HG02763 (cell line): ENCODE results near the gene SORCS2.

Source experiments
- ATAC-seq: cut with Tn5 transposase; IDR thresholded peaks from one replicate; pipeline ENCODE4 v1.9.1; 2021; ENCODE audit warnings: mild to moderate bottlenecking, moderate library complexity; ENCODE audit not compliant: unreplicated experiment

Gene SORCS2

GRCh38 chr4:7192252-7193029 is at the start of gene SORCS2:
TSS of gene SORCS2 (plus strand) at chr4:7192538.
- ATAC-seq, result no peak

DNA sequence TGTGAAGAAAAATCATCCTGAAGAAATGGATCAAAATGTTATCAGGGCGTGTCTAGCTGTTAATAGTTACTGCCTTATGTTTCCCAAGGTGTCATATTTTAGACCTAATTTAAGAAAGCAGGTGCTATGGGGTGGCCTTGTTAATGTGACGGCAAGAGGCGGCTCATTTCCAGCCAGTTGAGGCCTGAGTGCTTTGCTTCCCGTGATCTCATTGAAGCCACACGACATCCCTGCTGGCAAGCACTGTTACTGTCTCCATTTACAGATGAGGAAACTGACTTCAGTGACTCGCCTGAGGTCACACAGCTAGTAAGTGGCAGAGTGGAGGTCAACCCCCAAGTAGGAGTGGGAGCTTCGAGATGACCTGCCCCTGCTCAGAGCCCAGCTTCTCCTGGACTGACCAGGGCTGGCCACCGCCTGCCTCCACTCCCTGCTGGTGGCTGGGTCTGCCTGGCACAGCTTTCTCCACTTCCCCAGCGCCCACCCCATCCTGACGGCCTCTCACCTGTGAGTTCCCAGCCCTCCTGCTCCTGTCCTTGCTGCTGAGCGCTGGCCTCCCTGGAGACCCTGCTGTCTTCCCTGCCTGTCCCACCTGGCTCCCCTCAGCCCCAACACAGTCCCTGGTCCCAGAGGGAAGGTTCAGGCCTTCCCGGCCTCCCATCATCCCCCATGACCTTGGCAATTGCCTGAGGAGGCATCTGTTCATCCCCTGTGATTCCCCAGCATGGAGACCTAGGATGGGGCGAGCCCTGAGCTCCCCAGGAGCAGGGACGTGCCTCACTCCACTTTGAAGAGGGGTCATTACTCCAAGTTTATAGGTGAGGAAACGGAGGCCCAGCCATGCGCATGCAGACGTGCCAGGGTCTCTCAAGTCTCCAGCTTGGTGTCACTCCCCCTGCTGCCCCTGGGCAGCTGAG is 47.7 kb upstream of the SORCS2 start:
- ATAC-seq, result no peak

- no peak for ATAC-seq
Measured at GRCh38 chr4:7145291-7145934, 46.9 kb upstream of the SORCS2 start.

- no peak for ATAC-seq
Measured at GRCh38 chr4:7146059-7146785, 46.1 kb upstream of the SORCS2 start.

GRCh38 chr4:7146786-7147115 is 45.6 kb upstream of the SORCS2 start:
- no peak for ATAC-seq

DNA sequence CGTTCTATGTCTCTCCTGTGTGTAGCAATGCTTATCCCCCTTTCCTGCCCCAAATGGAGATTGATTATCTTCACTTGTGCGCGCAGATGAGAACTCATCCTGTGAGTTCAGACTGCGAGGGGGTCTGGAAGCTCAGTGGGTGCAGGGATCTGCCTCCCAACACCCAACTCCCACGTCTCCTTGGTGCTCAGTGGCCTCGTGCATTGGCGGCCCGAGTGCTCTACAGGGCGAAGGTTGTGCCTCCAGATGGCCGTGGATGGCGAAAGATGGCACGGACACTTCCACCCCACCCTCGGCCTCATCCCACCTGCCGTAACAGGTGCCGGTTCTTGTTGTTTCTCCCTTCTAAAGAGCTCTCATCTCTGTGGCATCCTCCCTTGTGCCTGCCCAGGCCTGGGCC is 45.1 kb upstream of the SORCS2 start:
- no peak for ATAC-seq

GRCh38 chr4:7147661-7148310 is 44.6 kb upstream of the SORCS2 start:
- ATAC-seq, result no peak

GRCh38 chr4:7148337-7148736 is 44.0 kb upstream of the SORCS2 start:
- no peak for ATAC-seq

DNA sequence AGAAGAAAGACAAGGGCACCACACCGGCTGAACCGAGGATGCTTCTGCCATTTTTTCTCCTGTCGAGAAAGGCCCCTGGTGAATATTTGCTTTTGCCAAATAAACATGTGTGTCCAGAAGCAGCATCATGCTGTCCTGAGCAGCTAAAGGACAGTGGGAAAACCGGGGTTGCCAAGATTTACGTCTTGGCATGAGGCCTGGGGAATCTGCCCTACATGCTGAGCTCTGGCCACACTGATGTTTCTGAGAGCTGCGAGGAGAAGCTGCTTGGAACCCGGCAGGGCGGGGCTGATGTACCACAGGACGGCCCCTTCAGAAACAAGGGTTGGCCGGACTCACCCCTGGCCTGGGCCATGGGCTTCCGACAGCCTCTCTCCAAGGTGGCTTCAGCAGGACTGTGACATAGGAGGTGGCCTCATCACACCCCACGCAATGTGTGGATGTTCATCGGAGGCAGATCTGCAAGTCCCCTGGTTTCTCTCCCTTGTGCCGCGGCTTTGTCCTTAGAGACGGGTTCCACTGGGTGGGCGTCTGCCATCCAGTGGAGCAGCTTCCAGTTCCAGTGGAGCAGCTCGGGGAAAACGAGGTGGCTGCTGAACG is 42.2 kb upstream of the SORCS2 start:
- no peak for ATAC-seq

GRCh38 chr4:7151668-7152227 is 40.6 kb upstream of the SORCS2 start:
- ATAC-seq, result no peak

- no peak for ATAC-seq
Measured at GRCh38 chr4:7153711-7154110, 38.6 kb upstream of the SORCS2 start.

GRCh38 chr4:7154351-7154981 is 37.9 kb upstream of the SORCS2 start:
- ATAC-seq, result no peak

DNA sequence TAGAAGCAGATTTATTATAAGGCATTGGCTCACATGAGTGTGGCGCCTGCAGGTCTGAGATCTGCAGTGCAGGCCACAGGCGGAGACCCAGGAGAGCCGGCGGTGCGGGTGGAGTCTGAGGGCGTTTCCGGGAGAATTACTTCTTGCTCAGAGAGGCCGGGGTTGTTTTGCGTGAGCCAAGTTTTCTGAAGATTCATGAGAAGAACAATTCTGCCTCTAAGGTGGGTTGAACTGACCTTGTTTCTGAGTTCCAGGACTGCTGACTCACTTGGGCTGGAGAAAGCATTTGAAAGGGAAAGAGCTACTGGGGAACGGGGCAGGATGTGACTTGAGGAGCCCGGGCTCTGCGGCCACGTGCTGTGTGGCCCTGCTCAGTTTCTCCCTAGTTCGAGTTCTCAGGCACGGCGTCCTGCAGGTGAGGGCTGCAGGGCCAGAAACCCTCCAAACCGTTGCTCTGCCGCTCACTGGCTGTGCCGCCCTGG is 36.7 kb upstream of the SORCS2 start:
- no peak for ATAC-seq

DNA sequence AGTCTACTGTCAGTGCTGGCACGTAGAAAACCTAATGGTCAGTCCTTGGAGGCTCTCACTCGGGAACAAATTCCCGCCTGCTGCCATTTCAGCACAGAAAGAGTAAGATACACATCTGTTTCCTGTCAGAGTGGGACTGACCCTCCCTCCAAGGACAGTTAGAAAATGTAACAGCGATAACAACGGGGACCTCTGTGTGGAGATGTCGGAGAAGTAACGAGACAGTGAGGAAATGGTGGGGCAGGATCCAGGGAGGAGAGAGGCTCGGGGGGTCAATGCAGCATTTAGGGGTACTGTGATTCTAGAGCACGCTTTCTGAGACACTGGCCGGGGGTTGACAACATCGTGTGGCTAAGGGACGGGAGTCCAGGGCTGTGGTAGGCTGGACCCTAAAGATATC is 36.0 kb upstream of the SORCS2 start:
- no peak for ATAC-seq

- ATAC-seq, result no peak
Measured at GRCh38 chr4:7156761-7157488, 35.4 kb upstream of the SORCS2 start.

GRCh38 chr4:7157666-7158065 is 34.7 kb upstream of the SORCS2 start:
- ATAC-seq, result no peak

DNA sequence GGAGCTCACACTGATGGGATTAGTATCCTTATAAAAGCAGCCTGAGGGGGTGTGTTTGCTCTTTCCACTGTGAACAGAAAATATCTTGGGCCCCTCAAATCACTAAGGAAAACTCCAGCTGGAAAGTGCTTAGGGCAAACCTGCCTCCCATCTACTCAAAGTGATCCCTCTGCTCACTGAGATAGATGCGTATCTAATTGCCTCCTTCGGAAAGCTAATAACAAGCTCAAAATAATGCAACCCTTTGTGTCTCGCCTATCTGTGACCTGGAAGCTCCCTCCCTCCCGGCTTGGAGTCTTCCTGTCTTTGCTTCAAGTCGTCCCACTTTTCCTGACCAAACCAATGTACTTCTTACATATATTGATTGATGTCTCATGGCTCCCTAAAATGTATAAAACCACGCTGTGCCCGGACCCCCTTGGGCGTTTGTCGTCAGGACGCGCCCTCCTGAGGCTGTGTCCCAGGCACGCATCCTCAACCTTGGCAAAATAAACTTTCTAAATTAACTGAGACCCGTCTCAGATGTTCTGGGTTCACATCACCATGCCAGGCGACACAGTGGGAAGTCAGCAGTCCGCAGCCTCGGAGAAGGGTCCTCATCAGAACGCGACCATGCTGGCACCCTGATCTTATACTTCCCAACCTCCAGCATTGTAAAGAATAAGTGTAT is 34.1 kb upstream of the SORCS2 start:
- no peak for ATAC-seq

GRCh38 chr4:7158991-7159390 is 33.3 kb upstream of the SORCS2 start:
- ATAC-seq, result no peak
